ENCODE data around the gene IQSEC1. TPM values are rescaled to one million over a fixed set of nuclear protein-coding genes. Genes with fewer than 3 reads are reported as not detected.

IQSEC1 gene
- total and polyA plus RNA-seq, 9 of the 15 experiments (the other 6 are each of a cell fraction or from before 2014, with no cell fraction given) = 0.56 to 39.0 (median 6.8) TPM

DNA sequence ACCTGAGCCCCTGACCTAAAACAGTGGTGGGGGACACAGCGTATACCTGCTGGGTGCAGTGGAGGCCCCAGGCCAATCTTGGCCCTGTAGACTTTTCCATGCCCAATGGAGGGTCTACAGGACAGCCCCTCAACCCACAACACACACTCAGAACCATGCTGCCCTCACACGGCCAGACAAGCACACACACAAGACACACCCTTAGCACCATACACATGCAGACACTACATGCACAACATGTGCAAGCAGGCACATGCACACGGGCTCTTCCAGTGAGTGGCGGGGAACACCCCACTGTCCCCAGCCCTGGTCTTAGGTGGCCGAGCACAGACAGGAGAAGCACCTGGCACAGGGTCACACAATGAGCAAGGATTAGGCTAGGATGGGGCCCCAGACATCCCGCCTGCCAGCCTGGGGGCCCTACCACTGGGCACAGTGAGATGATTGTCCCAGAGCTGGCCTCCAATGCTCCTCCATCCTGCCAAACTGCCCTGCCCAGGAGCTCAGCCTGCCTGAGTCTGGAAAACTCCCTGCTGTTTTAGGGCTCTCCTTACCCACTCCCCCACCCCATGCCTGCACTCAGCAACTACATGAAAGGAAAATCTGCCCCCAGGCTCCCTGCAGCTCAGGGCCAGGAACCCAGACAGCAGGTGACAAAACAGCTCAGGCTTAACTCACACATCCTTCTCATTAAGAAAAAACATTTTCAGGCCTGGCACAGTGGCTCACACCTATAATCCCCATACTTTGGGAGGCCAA, 15.8 kb downstream of the IQSEC1 start:
- Histone ChIP-seq H3K79me2 (ENCODE audit: control insufficient read depth, insufficient read depth, low read length) (no peaks in the 10 kb centered on the region), H2AFZ (ENCODE audit: low read depth, low read length) (0 out of 2 replicates have a peak overlapping the region, but pooled peaks have one; percentile 1), H3K4me3 (no peak overlapping the region), H3K4me1 (replicated peaks in 1 of 2; ENCODE audit: control insufficient read depth in 2 of 2, insufficient read depth in 2 of 2, low read length in 2 of 2) (peaks cover 0 to 20% of the 10 kb centered on the region in 2 experiments; a peak in 3 of 5 replicates), H3K27me3 (ENCODE audit: control insufficient read depth in 2 of 2, insufficient read depth in 2 of 2, low read length in 2 of 2) (peaks cover 57 to 84% of the 10 kb centered on the region in 2 experiments), H3K36me3 (ENCODE audit: control insufficient read depth, insufficient read depth, low read length) (no peaks in the 10 kb centered on the region), H3K9me3 (replicated peaks; ENCODE audit: control insufficient read depth, insufficient read depth, low read depth, low read length) (no peaks in the 10 kb centered on the region), H3K9me1 (ENCODE audit: control insufficient read depth, insufficient read depth, low read length) (no peaks in the 10 kb centered on the region), H4K20me1 (replicated peaks; ENCODE audit: control insufficient read depth, insufficient read depth, low read length) (peaks cover 37% of the 10 kb centered on the region), H3K9ac (ENCODE audit: insufficient read depth in 1 of 2, low read depth in 2 of 2, low read length in 2 of 2) (peak overlapping the region in 1 of 2 experiments; percentile 11; a peak in 1 of 4 replicates), H3K27ac (ENCODE audit: extremely low read depth, low read depth, low read length) (no peak overlapping the region; the same call in 2 of the 3 replicates), H3K4me2 (ENCODE audit: insufficient read depth, low read length) (no peak overlapping the region)
- BruUV-seq (replicated peaks) = no TSS peak
- FAIRE-seq (peak; percentile 65), DNase-seq (ENCODE audit: extremely low read depth in 1 of 4, low spot score in 3 of 4) (no peak), ATAC-seq (peak; percentile 42)
- 26% methylated on average over 6 of the region's 6 CpGs for WGBS (ENCODE audit: insufficient coverage, low coverage, missing lambda C conversion rate)
- CTCF ChIA-PET (ENCODE audit: low intra/inter-chr PET ratio) = no interaction called here
- in situ Hi-C loops (cut with MboI) (no loop called here), intact Hi-C loops (cut with micrococcal nuclease) (no loop called here)
- TF ChIP-seq, protein P1, sequence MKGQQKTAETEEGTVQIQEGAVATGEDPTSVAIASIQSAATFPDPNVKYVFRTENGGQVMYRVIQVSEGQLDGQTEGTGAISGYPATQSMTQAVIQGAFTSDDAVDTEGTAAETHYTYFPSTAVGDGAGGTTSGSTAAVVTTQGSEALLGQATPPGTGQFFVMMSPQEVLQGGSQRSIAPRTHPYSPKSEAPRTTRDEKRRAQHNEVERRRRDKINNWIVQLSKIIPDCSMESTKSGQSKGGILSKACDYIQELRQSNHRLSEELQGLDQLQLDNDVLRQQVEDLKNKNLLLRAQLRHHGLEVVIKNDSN (CRISPR knock-in tag; IDR thresholded peaks at IDR 0.05) = 0 out of 2 replicates have a peak, but pooled peaks have one; percentile 7
- TF ChIP-seq, protein P2, sequence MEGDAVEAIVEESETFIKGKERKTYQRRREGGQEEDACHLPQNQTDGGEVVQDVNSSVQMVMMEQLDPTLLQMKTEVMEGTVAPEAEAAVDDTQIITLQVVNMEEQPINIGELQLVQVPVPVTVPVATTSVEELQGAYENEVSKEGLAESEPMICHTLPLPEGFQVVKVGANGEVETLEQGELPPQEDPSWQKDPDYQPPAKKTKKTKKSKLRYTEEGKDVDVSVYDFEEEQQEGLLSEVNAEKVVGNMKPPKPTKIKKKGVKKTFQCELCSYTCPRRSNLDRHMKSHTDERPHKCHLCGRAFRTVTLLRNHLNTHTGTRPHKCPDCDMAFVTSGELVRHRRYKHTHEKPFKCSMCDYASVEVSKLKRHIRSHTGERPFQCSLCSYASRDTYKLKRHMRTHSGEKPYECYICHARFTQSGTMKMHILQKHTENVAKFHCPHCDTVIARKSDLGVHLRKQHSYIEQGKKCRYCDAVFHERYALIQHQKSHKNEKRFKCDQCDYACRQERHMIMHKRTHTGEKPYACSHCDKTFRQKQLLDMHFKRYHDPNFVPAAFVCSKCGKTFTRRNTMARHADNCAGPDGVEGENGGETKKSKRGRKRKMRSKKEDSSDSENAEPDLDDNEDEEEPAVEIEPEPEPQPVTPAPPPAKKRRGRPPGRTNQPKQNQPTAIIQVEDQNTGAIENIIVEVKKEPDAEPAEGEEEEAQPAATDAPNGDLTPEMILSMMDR (IDR thresholded peaks at IDR 0.05 in 2 of 3, conservative IDR thresholded peaks at IDR 0.05 in 1 of 3; ENCODE audit: insufficient read depth in 2 of 3, low read depth in 1 of 3, low read length in 3 of 3) = peak; percentile 9 to 28 (median 23); a peak in 2 of 6 replicates
- no peak for TF ChIP-seq NR2C2 (CRISPR knock-in tag; IDR thresholded peaks at IDR 0.05)
- no peak for TF ChIP-seq NR2C2 (tag; IDR thresholded peaks at IDR 0.05)
- TF ChIP-seq RAD21 (CRISPR knock-in tag; conservative IDR thresholded peaks at IDR 0.05 in 1 of 2, IDR thresholded peaks at IDR 0.05 in 1 of 2) = peak in 1 of 2 experiments; percentile 29; a peak in 2 of 4 replicates
- no peak for TF ChIP-seq ZNF24 (IDR thresholded peaks at IDR 0.05)
- TF ChIP-seq, protein P3, sequence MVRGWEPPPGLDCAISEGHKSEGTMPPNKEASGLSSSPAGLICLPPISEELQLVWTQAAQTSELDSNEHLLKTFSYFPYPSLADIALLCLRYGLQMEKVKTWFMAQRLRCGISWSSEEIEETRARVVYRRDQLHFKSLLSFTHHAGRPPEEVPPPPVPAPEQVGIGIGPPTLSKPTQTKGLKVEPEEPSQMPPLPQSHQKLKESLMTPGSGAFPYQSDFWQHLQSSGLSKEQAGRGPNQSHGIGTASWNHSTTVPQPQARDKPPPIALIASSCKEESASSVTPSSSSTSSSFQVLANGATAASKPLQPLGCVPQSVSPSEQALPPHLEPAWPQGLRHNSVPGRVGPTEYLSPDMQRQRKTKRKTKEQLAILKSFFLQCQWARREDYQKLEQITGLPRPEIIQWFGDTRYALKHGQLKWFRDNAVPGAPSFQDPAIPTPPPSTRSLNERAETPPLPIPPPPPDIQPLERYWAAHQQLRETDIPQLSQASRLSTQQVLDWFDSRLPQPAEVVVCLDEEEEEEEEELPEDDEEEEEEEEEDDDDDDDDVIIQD (CRISPR knock-in tag; IDR thresholded peaks at IDR 0.05) = no peak
- TF ChIP-seq, protein P4, sequence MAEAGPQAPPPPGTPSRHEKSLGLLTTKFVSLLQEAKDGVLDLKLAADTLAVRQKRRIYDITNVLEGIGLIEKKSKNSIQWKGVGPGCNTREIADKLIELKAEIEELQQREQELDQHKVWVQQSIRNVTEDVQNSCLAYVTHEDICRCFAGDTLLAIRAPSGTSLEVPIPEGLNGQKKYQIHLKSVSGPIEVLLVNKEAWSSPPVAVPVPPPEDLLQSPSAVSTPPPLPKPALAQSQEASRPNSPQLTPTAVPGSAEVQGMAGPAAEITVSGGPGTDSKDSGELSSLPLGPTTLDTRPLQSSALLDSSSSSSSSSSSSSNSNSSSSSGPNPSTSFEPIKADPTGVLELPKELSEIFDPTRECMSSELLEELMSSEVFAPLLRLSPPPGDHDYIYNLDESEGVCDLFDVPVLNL (CRISPR knock-in tag; IDR thresholded peaks at IDR 0.05; ENCODE audit: low read depth) = no peak
- no peak for TF ChIP-seq EP400 (IDR thresholded peaks at IDR 0.05)
- POLR2A ChIA-PET = interaction anchor here (0.5 to 1.4 kb wide), 2 partner anchors 11 to 1402 kb away, joined by 3 read pairs; no protein-coding TSS in a partner anchor
